GM18498 (cell line): ENCODE results near the gene FOXN3.
"Not testable (repeated sequence)": the region's sequence is repeated elsewhere in the genome, so short reads cannot be mapped to it uniquely, and the experiment has no call there.

Experiments used
- ATAC-seq: cut with Tn5 transposase; IDR thresholded peaks from one replicate; pipeline ENCODE4 v1.9.1; 2021; ENCODE audit warnings: mild to moderate bottlenecking, moderate library complexity; ENCODE audit not compliant: unreplicated experiment

The FOXN3 gene

DNA sequence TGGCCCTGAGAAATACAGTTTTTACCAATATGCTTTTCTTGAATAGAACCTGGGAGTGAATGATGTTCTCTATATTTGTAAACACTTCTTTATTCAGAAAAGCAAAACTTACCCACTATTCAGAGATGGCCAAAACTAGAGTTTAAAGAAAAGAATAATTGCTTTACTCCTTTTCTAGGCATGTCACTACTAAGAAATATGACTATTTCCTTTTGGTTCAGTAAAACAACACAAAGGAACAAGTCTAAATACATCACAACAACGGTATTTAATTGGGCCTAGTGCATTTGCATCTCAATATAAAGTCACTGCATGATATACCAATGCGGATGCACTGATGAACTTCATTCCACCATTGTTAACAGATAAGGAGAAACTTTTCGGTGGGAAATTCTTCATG, 207.5 kb downstream of the FOXN3 start:
- ATAC-seq: no peak

- no peak for ATAC-seq
These were observed 209.1 kb downstream of the FOXN3 start for GRCh38 chr14:89207925-89208328.

DNA sequence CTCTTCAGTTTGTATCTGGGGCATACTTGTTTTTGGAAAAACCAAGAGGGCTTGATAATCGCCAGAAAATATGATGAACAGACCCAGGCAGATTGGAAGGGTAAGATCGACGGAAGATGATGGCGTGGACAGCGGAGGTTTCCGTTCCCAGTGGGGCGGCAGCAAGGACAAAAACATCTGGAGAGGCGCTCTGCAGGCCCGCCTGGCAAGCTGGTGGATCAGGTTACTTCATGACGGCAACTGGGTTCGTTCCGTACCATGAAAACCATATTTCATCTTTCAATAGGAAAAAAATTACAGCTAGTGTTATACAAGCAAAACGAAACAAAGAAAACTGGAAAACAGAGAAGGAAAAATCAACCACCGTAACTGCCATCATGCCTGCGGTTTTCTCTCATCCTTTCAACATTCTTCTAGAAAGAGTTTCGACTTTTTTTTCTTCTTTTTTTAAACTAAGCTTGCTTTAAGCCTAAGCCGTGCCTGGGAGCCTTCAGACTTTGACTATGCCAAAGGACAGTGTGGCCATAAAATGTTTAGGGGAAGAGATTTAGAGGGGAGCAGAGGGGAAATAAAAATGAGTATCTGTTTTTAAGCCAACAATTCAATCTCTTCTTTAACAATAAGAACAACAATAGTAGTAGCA, 210.5 kb downstream of the FOXN3 start:
- no peak for ATAC-seq

GRCh38 chr14:89205137-89205740, 211.8 kb downstream of the FOXN3 start:
- no peak for ATAC-seq

- no peak for ATAC-seq
These were observed 214.4 kb downstream of the FOXN3 start for GRCh38 chr14:89202413-89203190.

DNA sequence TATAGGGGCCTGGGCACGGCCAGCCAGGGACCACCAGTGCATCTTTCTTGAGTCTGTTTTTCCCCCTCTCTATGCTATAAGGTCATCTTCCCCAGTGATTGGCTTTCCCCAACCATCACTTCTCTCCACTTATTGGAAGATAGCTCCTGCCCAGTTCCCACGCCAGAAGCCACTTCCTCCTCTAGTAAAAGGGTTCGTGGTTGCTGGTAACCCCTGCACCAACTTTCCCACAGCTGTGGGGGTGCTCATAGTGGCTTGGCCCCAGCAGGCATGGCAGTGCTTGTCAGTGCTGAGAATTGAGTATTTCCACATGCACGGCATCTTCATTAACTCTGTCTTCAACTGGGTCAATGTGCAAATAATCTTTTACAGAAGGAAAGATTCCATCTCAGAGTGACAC, 215.4 kb downstream of the FOXN3 start:
- ATAC-seq: no peak

DNA sequence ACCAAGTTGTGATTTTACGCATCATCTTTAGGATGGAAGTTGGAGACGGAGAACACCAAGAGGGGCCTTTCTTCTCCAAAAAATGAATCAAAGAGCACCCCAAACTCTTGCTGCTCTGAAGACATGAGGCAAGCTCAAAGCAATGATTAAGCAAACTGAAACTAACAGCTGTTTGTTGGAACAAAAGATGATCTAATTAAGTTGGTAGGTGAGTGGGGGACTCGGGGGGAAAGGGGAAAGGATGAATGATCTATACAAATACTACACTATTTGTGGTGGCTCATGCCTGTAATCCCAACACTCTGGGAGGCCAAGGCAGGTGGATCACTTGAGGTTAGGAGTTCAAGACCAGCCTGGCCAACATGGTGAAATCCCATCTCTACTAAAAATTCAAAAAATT, 217.7 kb downstream of the FOXN3 start:
- ATAC-seq: not testable (repeated sequence)

DNA sequence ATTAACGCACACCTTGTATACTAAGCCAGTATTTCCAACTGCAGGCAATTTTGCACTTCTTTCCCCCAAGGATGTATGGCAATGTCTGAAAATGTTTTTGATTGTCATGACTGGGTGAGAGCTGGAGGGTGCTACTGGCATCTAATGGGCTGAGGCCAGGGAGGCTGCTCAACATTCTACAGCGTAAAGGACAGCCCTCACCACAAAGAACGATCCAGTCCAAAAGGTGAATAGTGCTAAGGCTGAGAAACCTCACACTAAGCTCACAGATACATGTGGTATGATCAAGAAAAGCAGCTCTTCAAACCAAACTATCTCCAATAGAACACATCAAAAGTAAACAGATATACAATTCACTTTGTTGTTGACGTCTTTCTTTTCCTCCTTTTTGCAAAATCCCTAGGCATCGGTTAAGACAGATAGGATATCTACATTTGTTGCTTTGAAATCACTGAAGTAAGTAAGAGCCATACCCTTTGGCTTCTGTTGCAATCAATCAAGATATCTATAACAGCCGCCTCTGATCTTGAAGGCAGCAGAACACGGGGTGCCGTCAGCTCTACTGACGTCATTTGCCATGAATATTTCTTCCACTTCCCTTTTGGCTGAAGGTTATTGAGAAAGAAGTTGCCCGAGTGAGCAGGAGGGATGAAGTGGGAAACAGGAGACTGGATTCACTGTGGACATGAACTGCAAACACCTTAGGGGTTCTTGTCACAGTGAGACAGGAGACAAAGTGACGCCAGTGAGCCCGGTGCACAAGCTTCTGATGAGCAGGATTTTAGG, 218.3 kb downstream of the FOXN3 start:
- no peak for ATAC-seq

- ATAC-seq: no peak
These were observed 219.4 kb downstream of the FOXN3 start for GRCh38 chr14:89197623-89198022.

DNA sequence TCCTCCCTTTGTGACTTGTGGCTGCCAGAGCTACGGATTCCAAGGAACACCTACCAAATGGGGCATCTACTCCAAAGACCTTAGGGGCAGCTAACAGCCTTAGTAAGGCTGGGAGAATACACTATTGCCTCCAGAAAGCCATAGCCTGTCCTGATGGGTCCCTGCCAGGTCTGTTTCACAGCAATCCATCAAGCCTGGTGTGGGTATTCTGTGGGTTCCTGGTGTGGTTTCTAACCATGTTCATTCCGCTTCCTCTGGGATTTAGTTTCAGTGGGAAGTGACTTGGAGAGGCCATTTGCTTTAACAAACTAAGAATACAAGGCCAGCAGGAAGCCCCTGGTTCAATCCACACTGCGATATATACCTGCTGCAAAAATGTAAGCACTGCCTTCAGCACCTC, 220.5 kb downstream of the FOXN3 start:
- ATAC-seq: no peak

DNA sequence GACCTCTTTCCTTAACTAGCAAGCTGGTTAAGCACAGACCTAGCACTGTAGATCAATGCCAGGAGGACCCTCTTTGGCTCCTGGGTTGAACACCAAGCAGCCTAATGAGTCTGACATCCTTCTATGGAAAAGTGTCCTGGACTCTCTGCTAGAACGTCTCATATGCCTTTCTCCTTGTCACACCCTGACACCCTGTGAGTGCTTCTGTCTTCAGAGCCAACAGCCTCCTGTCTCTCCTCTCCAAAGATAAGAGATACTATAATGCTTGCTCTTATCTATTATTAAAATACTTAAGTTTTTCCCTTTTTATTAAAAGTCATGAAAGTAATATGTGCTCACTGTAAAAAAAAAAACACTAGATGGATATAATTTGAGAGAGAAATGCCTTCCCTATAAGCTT, 222.7 kb downstream of the FOXN3 start:
- ATAC-seq: no peak

DNA sequence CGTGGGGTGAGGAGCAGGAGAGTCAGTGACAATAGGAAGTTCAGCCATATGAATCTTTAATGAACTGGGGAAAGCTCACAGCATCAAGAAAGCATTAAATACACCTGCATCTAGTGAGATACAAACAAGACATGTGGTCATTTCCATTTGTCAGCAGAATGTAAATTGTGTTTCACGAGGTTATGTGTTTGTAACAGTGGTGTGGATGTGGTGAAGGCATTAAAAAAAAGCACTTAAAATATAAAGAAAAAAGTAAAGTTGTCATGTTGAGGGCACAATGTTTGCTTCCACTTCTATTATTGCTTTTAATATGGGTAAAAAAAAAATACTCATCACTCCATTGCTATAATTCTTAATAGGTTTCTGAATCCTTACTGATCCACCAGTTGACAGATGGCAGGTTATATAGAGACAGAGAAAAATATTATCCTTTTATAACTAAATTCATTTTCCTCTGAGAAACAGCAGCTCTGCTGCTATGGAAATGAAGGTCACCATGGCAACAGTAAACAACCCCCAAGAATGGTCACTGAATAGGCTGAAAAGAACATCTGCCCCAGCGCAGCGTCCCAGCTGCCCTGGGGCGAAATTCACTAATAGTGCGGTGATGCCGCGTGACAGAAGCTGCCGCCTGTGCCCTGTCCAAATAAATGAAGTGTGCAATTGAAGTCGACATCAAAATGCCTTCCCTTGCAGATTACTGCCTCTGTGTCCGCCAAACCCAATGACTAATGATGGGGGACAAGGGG, 226.1 kb downstream of the FOXN3 start:
- no peak for ATAC-seq

GRCh38 chr14:89188492-89188891, 228.5 kb downstream of the FOXN3 start:
- no peak for ATAC-seq

DNA sequence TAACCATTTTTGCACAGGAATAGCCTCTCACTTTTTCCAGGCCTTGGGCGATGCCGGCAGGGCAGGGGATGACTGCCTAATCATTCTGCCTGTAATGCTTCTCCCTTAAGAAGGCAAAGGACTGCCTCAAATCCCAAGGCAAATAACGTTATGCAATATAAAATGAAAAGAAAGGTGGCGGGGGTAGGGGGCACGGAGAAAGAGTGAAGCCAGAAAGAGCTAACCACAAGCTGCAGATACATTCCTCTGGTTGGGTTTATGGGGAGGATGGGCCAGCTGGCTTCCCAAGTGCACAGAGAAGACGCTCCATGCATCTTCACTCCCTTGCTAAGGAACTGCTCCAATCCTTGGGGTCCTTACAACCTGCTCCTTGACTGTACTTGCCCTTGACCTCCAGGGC, 229.5 kb downstream of the FOXN3 start:
- no peak for ATAC-seq

- ATAC-seq: no peak
These were observed 230.1 kb downstream of the FOXN3 start for GRCh38 chr14:89186856-89187376.

DNA sequence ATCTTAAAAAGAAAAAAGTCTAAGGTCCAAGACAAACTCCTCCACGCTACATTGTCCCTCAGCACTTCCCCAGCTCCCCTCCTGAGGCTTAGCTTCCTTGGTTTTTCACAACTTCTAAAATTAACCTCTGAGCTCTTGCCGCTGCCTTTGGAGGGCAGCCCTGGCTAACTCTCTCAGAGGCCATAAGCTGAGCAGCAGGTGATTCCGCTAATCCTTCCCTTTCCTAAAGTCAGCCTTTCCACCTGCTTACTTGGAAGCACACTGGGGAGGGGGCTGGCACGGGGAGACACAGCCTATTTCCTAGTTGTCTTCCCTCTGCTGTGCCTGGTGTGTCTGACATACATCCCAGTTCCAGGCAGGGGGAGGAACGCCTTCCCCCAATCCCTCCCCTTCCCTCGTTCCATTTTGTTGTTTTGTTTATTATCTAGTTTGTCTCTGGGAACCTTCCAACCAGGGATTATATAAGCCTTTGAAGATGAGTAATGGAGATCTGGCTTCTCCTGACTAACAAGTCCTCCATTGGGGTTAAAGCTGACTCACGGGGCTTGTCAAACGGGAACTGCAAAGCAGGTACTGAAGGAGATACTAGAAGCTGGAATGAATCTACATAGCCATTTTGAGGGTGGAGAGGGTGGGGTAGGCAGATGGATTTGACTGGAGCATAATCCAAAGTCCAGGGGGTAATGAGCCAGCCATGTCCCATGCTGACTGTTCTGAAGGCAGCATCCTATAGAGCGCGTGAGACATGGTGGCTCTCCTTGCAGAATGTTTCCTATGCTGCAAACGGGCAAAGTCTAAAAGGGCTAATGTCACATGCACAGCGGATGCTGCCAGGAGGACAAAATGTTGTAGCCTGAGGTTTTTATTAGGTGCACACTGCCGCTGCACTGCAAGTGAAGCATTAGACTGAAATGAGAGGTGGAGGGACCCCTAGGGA, 230.8 kb downstream of the FOXN3 start:
- ATAC-seq: no peak

DNA sequence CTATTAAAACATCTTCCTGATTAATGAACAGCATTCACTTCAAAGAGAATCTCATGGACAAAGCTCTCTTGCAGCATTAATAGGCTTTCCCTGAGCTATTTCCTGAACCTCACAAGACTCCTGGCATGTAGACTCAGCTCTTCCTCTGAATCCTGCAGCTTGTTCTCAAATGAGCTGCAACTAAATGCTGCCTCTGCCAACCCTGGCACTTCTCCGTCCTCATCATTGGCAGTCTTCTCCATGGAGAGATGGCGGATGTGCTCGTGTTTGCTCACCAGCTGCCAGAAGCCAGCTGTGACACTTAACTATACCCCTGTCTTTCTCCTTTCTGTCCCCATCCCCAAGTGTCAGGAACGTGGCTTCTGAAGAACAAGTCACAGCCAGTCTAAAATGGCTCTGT, 232.1 kb downstream of the FOXN3 start:
- ATAC-seq: no peak

DNA sequence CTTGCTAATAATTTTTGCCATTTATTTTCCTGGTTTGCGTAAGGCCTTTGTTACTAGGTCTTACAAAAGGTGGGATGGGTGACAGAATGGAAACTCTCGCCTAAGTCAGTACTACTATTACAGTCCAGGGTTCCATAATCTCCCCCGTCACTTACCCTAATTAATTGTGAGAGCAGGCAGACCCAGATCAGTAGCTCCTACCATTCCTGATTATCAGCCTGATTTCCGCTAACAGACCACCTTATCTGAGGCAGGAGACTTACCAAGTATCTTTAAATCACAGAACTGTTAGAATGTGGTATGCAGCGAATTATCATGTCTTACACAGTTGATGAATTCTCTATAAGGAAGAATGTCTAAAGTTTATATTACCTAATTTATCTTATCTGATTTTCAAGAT, 234.7 kb downstream of the FOXN3 start:
- ATAC-seq: no peak

GRCh38 chr14:89180546-89180945, 236.5 kb downstream of the FOXN3 start:
- no peak for ATAC-seq
